ENCODE results near the gene PMEPA1.
A peak's percentile ranks its signal among the peaks of the same experiment; 100 is the strongest.

PMEPA1 gene, protein sequence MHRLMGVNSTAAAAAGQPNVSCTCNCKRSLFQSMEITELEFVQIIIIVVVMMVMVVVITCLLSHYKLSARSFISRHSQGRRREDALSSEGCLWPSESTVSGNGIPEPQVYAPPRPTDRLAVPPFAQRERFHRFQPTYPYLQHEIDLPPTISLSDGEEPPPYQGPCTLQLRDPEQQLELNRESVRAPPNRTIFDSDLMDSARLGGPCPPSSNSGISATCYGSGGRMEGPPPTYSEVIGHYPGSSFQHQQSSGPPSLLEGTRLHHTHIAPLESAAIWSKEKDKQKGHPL

DNA sequence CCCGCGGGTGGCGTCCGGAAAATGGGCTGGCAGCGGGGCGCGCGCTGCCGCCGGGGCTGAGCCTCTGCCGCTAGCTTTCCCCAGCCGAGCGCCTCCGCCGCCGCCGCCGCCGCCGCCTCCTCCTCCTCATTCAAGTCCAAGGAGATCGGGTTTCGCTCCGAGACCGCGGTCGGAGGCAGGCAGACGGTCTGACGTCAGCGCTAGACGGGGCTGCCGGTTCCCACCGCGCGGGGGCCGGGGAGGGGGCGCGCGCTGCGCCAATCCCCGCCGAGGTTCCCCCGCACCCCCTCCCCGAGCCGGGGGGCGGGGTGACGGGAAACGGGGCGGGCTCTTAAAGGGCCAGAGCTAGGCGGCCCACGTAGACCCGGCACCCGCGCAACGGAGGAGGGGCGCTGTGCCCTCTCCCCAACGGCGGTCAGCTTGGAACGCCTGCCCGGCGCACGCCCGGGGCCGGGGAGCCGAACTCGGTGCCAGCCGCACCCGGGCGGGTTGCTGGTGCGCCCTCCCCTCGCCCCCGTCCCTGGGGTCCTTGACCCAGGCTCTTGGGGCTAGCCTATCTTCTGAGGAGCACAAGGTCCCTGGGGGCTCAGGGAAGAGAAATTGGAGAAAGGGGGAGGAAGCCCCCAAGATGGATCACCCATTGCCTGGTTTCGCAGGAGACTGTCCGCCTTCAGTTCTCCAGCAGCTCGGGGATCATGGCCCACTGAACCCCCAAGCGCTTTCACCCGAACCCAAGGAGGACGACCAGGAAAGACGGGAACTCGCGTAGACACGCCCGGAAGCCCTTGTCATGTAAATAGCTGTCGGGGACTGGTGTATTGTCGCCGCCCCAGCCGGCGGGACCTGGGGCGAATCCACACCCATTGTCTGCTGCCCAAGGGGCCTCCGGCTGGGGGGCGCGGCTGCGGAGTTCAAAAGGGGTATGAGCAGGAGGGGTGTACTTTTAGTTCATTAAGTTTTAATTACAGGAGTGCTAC lies at the start of gene PMEPA1:
Gene PMEPA1 (minus strand): TSS at position 193 of the 977 bp plus-strand sequence. CDS start 433 bp downstream, outside the sequence.
- no peaks in the 10 kb centered on the region for H3K9me3 Mint-ChIP-seq
- H3K36me3 Mint-ChIP-seq (ENCODE audit: low read depth): peaks cover 2% of the 10 kb centered on the region
- H3K4me1 Mint-ChIP-seq (ENCODE audit: low read depth): peaks cover 7% of the 10 kb centered on the region
- H3K27ac Mint-ChIP-seq: no peak within 1 kb of the TSS
- peaks cover 55% of the 10 kb centered on the region for H3K27me3 Mint-ChIP-seq (ENCODE audit: low read depth)
- peak within 1 kb of the TSS; percentile 81 for H3K4me3 Mint-ChIP-seq

DNA sequence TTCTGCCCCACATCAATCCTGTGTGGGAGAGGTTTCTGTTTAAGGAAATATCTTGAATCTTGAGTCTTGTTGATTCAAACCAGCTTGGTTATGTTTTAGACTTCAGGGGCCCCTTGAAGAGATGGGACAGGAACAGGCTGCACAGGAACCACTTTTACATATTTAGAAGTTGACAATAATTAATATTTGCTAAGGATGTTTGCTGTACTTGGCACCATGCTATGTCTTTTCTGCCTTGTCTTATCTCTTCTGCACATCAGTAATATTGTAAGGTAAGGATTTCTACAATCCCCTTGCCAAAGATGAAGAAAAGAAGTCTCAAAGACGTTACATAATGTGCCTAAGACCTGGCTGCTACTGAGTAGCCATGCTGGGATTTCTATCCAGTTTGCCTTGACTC lies 48.0 kb upstream of the PMEPA1 start:
- no peak overlapping the region for H3K27ac Mint-ChIP-seq
- no peaks in the 10 kb centered on the region for H3K4me1 Mint-ChIP-seq (ENCODE audit: low read depth)
- H3K4me3 Mint-ChIP-seq: no peak overlapping the region
- H3K27me3 Mint-ChIP-seq (ENCODE audit: low read depth): no peaks in the 10 kb centered on the region
- no peaks in the 10 kb centered on the region for H3K9me3 Mint-ChIP-seq
- H3K36me3 Mint-ChIP-seq (ENCODE audit: low read depth): no peaks in the 10 kb centered on the region

DNA sequence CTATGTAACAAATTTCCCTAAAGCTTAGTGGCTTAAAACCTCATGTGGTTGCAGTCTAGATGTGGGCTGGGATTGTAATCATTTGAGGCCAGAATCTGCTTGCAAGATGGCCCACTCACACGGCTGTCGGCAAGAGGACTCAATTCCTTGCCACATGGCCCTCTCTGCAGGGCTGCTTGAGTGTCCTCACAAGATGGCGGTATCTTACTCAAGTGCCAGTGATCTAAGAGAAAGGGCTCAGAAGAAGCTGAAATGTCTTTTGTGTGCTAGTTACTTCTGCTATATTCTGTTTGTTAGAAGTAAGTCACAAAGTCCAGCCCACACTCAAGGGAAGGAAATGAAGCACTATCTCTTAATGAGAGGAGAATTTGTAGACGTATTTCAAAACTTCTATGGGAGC lies 47.1 kb upstream of the PMEPA1 start:
- no peaks in the 10 kb centered on the region for H3K36me3 Mint-ChIP-seq (ENCODE audit: low read depth)
- no peaks in the 10 kb centered on the region for H3K27me3 Mint-ChIP-seq (ENCODE audit: low read depth)
- H3K4me3 Mint-ChIP-seq: no peak overlapping the region
- no peaks in the 10 kb centered on the region for H3K4me1 Mint-ChIP-seq (ENCODE audit: low read depth)
- H3K27ac Mint-ChIP-seq: no peak overlapping the region
- no peaks in the 10 kb centered on the region for H3K9me3 Mint-ChIP-seq

DNA sequence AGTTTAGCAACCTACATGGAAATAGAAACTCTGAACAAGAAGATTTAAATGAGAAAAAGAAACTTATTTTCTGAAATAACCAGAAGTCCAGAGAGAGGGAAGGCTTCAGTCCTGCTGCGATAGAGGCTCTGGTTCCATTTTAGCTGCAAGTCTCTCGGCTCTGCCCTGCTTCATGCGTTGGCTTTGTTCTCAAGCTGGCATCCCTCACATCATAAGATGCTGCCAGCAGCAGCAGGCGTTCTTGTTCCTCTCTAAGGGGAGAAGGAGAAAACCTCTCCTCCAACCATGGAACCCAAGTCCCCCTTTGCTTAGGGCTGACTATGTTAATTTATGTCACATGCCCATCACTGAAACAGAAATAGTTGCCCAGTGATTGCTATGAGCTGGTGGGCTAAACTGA lies 46.4 kb upstream of the PMEPA1 start:
- peaks cover 2% of the 10 kb centered on the region for H3K4me1 Mint-ChIP-seq (ENCODE audit: low read depth)
- H3K27me3 Mint-ChIP-seq (ENCODE audit: low read depth): peaks cover 3% of the 10 kb centered on the region
- H3K4me3 Mint-ChIP-seq: no peak overlapping the region
- H3K9me3 Mint-ChIP-seq: no peaks in the 10 kb centered on the region
- H3K27ac Mint-ChIP-seq: no peak overlapping the region
- H3K36me3 Mint-ChIP-seq (ENCODE audit: low read depth): no peaks in the 10 kb centered on the region

DNA sequence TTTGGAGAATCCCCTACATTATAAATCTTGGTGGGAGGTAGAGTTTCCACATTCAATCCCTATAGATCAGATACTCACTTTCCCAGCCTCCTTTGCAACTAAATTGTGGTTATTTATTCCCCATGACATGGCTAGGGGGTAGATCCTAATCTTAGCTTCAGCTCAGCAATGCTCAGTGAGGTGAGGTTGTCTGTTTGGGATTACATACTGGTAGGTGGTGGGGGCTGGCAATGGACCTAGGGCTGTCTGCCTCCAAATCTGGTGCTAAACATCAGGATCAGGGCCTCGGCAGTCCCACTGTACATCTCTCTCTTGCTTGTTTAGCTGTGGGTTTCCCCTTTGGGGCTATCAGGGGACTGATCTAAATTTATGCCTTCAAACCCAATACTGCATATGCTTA lies 45.8 kb upstream of the PMEPA1 start:
- no peaks in the 10 kb centered on the region for H3K36me3 Mint-ChIP-seq (ENCODE audit: low read depth)
- peaks cover 4% of the 10 kb centered on the region for H3K4me1 Mint-ChIP-seq (ENCODE audit: low read depth)
- H3K27me3 Mint-ChIP-seq (ENCODE audit: low read depth): peaks cover 8% of the 10 kb centered on the region
- no peak overlapping the region for H3K27ac Mint-ChIP-seq
- no peak overlapping the region for H3K4me3 Mint-ChIP-seq
- no peaks in the 10 kb centered on the region for H3K9me3 Mint-ChIP-seq

DNA sequence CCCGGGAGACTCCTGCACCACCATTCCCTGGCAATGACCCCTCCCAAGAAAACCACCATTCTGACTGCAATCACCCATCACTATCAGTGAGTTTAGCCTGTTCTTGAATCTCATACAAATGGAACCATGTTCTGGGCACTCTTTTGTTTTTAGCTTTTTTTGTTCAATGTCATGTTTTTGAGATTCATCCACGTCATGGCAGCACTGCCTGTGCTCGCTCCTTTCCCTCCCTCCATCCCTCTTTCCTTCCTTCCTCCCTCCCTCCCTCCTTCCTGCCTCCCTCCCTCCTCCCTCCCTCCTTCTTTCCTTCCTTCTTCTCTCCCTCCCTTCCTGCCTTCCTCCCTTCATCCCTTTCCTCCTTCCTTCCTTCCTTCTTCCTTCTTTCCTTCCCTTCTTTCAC lies 44.4 kb upstream of the PMEPA1 start:
- peaks cover 4% of the 10 kb centered on the region for H3K4me1 Mint-ChIP-seq (ENCODE audit: low read depth)
- no peak overlapping the region for H3K27ac Mint-ChIP-seq
- H3K9me3 Mint-ChIP-seq: no peaks in the 10 kb centered on the region
- H3K27me3 Mint-ChIP-seq (ENCODE audit: low read depth): peaks cover 20% of the 10 kb centered on the region
- no peaks in the 10 kb centered on the region for H3K36me3 Mint-ChIP-seq (ENCODE audit: low read depth)
- no peak overlapping the region for H3K4me3 Mint-ChIP-seq

DNA sequence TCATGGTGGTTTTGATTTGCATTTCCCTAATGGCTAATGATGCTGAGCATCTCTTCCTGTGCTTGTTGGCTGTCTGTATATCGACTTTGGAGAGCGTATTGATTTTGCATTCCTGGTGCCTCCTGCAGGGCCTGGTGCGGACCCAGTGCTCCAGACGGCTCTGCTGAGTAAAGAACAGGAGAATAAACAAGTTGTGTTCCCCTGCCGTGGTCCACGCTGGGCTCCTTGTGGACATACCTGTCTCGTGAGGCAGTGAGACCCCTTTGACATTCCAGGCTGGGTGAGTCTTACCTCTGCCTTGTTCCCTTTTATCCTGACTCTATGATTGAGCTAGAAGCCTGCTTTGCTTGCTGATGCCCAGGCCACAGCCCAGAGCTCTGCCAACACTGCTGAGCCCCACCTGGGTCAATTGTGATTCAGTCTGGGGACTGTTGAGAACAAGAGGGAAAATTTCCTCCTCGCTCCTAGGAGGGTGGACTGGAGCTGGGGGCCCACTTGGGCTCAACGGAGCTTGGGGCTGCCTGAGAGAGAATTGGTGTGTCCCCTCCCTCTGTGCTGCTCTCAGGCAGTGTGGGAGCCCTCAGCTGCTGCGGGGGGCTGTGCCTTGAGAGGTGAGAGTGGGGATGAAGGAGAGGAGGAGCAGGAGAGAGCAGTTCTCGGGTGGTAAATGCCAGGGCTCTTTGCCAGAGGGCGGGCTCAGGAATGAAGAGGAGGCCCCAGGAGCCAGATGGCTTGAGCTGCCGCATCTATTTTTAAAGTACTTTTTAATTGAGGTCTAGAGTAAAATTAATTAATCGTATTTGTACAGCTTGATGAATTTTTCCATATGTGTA lies 43.7 kb upstream of the PMEPA1 start:
- Mint-ChIP-seq H3K4me1 (ENCODE audit: low read depth) (peaks cover 6% of the 10 kb centered on the region), H3K36me3 (ENCODE audit: low read depth) (no peaks in the 10 kb centered on the region), H3K4me3 (no peak overlapping the region), H3K9me3 (no peaks in the 10 kb centered on the region), H3K27me3 (ENCODE audit: low read depth) (peaks cover 26% of the 10 kb centered on the region), H3K27ac (no peak overlapping the region)

DNA sequence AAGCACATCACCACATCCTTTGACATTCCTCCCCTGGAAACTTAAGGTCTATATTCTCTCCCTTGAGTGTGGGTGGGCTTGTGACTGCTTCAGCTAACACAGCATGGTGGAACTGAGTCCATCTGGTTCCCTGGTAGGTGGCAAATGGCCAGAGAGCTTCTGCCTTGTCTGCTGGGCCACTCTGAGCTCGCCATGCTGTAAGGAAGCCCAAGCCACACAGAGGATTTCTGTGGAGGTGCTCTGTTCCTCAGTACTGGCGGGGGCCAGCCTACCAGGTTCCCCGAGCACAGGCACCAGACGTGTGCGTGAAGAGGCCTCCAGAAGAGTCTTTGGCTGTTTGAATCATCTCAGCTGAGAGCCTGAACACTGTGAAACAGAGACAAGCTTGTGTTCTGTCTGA lies 41.6 kb upstream of the PMEPA1 start:
- peaks cover 36% of the 10 kb centered on the region for H3K27me3 Mint-ChIP-seq (ENCODE audit: low read depth)
- no peaks in the 10 kb centered on the region for H3K36me3 Mint-ChIP-seq (ENCODE audit: low read depth)
- H3K4me3 Mint-ChIP-seq: no peak overlapping the region
- peaks cover 8% of the 10 kb centered on the region for H3K4me1 Mint-ChIP-seq (ENCODE audit: low read depth)
- no peaks in the 10 kb centered on the region for H3K9me3 Mint-ChIP-seq
- no peak overlapping the region for H3K27ac Mint-ChIP-seq

DNA sequence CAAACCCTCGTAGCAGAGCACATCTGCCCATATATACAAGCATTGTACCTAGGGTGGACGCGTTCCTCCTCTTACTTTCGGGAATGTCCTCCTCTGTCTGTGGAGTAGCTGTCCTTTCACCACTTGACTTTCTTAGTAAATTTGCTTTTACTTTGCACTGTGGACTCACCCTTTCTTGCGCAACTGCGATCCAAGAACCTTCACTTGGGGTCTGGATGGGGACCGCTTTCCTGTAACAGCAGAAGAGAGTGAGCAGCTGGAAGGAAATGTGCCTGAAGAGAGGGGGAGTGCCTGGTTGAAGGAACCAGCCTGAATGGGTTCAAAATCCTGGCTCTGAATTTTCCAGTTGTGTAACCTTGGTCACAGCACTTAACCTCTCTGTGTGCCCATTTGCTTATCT lies 40.1 kb upstream of the PMEPA1 start:
- peaks cover 8% of the 10 kb centered on the region for H3K4me1 Mint-ChIP-seq (ENCODE audit: low read depth)
- H3K36me3 Mint-ChIP-seq (ENCODE audit: low read depth): no peaks in the 10 kb centered on the region
- no peaks in the 10 kb centered on the region for H3K9me3 Mint-ChIP-seq
- no peak overlapping the region for H3K27ac Mint-ChIP-seq
- H3K27me3 Mint-ChIP-seq (ENCODE audit: low read depth): peaks cover 36% of the 10 kb centered on the region
- H3K4me3 Mint-ChIP-seq: no peak overlapping the region

DNA sequence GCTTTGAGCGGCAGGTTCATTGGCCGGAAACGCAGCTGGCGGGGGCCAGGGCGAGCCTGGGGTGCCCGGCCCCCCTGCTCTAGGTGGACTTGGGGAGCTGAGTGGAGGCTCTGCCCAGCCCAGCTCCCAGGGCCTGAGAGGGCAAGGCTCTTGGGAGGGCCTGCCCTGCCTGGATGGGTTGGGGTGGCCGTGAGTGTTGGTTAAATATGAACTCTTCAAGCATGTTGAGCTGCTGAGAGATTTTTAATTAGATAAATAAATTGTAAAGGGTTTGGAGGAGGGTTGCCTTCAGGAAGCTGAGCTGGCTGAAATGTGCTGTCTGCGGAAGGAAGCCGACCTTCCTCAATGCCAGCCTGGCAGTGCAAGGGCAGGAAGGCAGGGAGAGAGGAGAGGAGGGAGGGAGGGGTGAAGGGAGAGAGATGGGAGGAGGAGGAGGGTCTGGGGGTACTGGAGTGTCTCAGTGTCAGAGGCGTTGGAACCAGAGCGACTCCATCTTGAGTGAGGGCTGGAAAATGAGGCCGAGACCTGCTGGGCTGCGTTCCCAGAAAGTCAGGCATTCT lies 39.4 kb upstream of the PMEPA1 start:
- H3K36me3 Mint-ChIP-seq (ENCODE audit: low read depth): no peaks in the 10 kb centered on the region
- peaks cover 8% of the 10 kb centered on the region for H3K4me1 Mint-ChIP-seq (ENCODE audit: low read depth)
- H3K27me3 Mint-ChIP-seq (ENCODE audit: low read depth): peaks cover 37% of the 10 kb centered on the region
- no peak overlapping the region for H3K4me3 Mint-ChIP-seq
- no peak overlapping the region for H3K27ac Mint-ChIP-seq
- H3K9me3 Mint-ChIP-seq: no peaks in the 10 kb centered on the region

DNA sequence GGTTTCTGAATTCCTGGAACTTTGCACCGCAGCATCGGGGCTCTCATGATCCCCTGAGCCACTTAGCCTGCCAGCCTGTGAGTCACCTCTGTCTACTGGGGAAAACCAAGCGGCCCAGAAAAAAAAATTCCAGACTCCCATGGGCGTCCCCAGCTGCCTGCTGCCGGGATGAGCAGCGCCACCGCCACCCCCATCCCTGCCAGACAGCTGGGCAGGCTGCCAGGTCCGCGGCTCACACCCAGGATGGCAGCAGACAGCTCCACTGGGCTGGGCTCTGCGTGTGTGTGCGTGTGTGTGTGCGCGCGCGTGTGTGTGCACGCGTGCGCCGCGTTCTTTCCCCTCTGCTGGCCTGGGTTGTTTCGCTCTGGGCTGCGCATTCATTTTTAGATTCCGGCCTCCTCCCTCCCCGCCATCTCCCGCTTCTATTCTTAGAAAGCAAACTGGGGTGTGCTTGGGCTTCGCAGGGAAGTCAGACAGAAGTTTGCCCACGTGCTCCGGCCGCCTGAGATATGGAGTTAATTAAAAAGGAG lies 38.9 kb upstream of the PMEPA1 start:
- H3K4me3 Mint-ChIP-seq: peak overlapping the region; percentile 64
- peaks cover 8% of the 10 kb centered on the region for H3K4me1 Mint-ChIP-seq (ENCODE audit: low read depth)
- no peaks in the 10 kb centered on the region for H3K9me3 Mint-ChIP-seq
- no peak overlapping the region for H3K27ac Mint-ChIP-seq
- peaks cover 42% of the 10 kb centered on the region for H3K27me3 Mint-ChIP-seq (ENCODE audit: low read depth)
- H3K36me3 Mint-ChIP-seq (ENCODE audit: low read depth): no peaks in the 10 kb centered on the region

DNA sequence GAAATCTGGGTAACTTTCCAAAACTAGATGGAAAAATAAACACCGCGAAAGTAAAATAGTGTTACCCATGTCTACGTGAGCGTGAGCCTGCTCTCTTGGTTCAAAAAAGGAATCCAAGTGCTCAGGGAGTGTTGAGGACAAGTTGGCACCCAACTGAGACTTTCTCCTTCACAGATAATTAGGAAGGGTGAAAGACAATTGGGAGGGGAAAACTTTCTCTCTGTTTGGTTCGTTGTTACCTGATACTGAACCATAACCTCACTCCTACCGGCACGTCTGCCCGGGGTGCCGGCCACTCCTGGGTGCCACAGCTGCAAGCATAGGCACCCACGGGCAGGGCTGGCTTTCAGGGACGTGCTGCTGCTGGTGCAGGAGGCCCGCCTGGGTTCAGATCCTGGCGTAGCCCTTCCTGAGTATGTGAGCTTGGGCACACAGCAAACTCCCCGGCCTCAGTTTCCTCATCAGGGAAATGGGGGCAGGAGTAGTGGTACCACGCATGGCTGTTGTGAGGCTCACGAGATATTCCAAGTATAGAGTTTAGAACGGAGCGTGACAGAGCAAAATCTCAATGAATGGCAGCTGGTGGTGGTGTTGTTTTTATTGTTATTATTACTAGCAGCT lies 38.2 kb upstream of the PMEPA1 start:
- Mint-ChIP-seq H3K4me1 (ENCODE audit: low read depth) (peaks cover 8% of the 10 kb centered on the region), H3K27me3 (ENCODE audit: low read depth) (peaks cover 46% of the 10 kb centered on the region), H3K9me3 (no peaks in the 10 kb centered on the region), H3K27ac (no peak overlapping the region), H3K36me3 (ENCODE audit: low read depth) (no peaks in the 10 kb centered on the region), H3K4me3 (no peak overlapping the region)

DNA sequence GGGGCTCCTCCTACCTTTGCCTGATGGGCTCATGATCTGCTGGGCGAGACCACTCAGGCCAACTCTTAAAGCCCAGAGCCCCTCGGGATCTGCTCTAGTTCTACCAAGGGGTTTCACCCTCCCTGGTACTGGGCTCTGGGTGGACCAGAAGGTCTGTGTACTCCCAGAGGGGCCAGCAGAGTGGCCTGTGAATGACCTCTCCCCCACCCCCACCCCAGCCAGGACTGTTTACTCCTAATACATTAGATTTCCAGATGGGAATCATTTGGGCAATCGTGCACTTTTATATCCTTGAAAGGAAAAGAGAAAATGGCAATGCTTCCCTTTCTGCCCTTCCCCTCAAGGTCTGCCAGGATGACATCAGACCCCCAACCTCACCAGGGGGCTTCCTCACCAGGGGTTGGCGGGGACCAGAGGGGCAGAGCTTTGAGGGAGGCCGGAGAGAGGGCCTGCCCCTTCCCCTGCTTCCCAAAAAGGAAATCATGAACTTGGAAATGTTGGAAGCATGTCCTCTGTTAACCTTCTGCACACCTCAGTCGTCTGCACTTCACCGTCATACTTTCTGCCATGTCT lies 37.1 kb upstream of the PMEPA1 start:
- H3K36me3 Mint-ChIP-seq (ENCODE audit: low read depth): no peaks in the 10 kb centered on the region
- no peaks in the 10 kb centered on the region for H3K9me3 Mint-ChIP-seq
- H3K4me1 Mint-ChIP-seq (ENCODE audit: low read depth): peaks cover 8% of the 10 kb centered on the region
- H3K27ac Mint-ChIP-seq: no peak overlapping the region
- peaks cover 52% of the 10 kb centered on the region for H3K27me3 Mint-ChIP-seq (ENCODE audit: low read depth)
- no peak overlapping the region for H3K4me3 Mint-ChIP-seq
